Glutamatergic neuron (in vitro differentiated cells): Measurements from ENCODE around the gene CRIM1. TPM values are rescaled to one million over a fixed set of nuclear protein-coding genes. Genes with fewer than 3 reads are reported as not detected.

ENCODE experiments used
- DNase-seq: peaks from one replicate; pipeline ENCODE4 v3.0.0; 2022
- H3K27ac Mint-ChIP-seq: one replicate; pipeline ENCODE4 v1.8.0; 2020; ENCODE audit warnings: mild to moderate bottlenecking, mixed read lengths, inconsistent platforms; ENCODE audit not compliant: unreplicated experiment
- H3K27me3 Mint-ChIP-seq: one replicate; pipeline ENCODE4 v1.8.0; 2020; ENCODE audit warnings: mild to moderate bottlenecking, moderate library complexity, mixed read lengths, inconsistent platforms; ENCODE audit not compliant: unreplicated experiment
- H3K36me3 Mint-ChIP-seq: one replicate; pipeline ENCODE4 v1.8.0; 2020; ENCODE audit warnings: mild to moderate bottlenecking, mixed read lengths, inconsistent platforms; ENCODE audit not compliant: unreplicated experiment
- H3K4me1 Mint-ChIP-seq: one replicate; pipeline ENCODE4 v1.8.0; 2020; ENCODE audit warnings: mild to moderate bottlenecking, low read depth, mixed read lengths, inconsistent platforms; ENCODE audit not compliant: unreplicated experiment
- H3K4me3 Mint-ChIP-seq: one replicate; pipeline ENCODE4 v1.8.0; 2020; ENCODE audit warnings: mild to moderate bottlenecking, mixed read lengths, inconsistent platforms; ENCODE audit not compliant: unreplicated experiment
- H3K9me3 Mint-ChIP-seq: one replicate; pipeline ENCODE4 v1.8.0; 2020; ENCODE audit warnings: mild to moderate bottlenecking, moderate library complexity, mixed read lengths, inconsistent platforms; ENCODE audit not compliant: unreplicated experiment
- CTCF ChIP-seq: fragments of 200-600 bp; sonication (generic); IDR thresholded peaks from one replicate; pipeline ENCODE4 v1.5.0; 2021; ENCODE audit not compliant: partially characterized antibody, unreplicated experiment
- total RNA-seq: library from RNA; stranded (reverse); fragmentation: NEBNext Ultra II Directional; extraction: Animal tissue kit (Norgen Biotek cat#: 25700); gene quantifications from one replicate; pipeline ENCODE4 v1.2.1, GENCODE V29; 2021; ENCODE audit not compliant: unreplicated experiment

CRIM1 gene
- total RNA-seq, 1 donor from 2014 or later, result 35.7 TPM

GRCh38 chr2:36450466-36451196, 95.1 kb downstream of the CRIM1 start:
- DNase-seq, result no peak
- Mint-ChIP-seq H3K9me3 (peaks cover 3% of the 10 kb centered on the region), H3K36me3 (no peaks in the 10 kb centered on the region), H3K4me1 (peaks cover 14% of the 10 kb centered on the region), H3K27me3 (no peaks in the 10 kb centered on the region), H3K27ac (no peak overlapping the region), H3K4me3 (no peak overlapping the region)
- no peak for TF ChIP-seq CTCF

- no peaks in the 10 kb centered on the region for H3K27me3 Mint-ChIP-seq
- no peak for DNase-seq
- no peak overlapping the region for H3K27ac Mint-ChIP-seq
- peaks cover 18% of the 10 kb centered on the region for H3K4me1 Mint-ChIP-seq
- H3K36me3 Mint-ChIP-seq, result no peaks in the 10 kb centered on the region
- H3K9me3 Mint-ChIP-seq, result peaks cover 3% of the 10 kb centered on the region
- no peak overlapping the region for H3K4me3 Mint-ChIP-seq
- no peak for TF ChIP-seq CTCF
These were observed 95.9 kb downstream of the CRIM1 start for GRCh38 chr2:36451512-36451911.

- H3K9me3 Mint-ChIP-seq, result peaks cover 3% of the 10 kb centered on the region
- H3K4me1 Mint-ChIP-seq, result peaks cover 24% of the 10 kb centered on the region
- H3K27me3 Mint-ChIP-seq, result no peaks in the 10 kb centered on the region
- H3K4me3 Mint-ChIP-seq, result no peak overlapping the region
- H3K36me3 Mint-ChIP-seq, result no peaks in the 10 kb centered on the region
- TF ChIP-seq CTCF, result no peak
- DNase-seq, result no peak
- no peak overlapping the region for H3K27ac Mint-ChIP-seq
These were observed 96.7 kb downstream of the CRIM1 start for GRCh38 chr2:36452260-36452659.

GRCh38 chr2:36453652-36454051, 98.1 kb downstream of the CRIM1 start:
- Mint-ChIP-seq H3K36me3 (no peaks in the 10 kb centered on the region), H3K27ac (no peak overlapping the region), H3K4me1 (peaks cover 27% of the 10 kb centered on the region), H3K9me3 (peaks cover 3% of the 10 kb centered on the region), H3K27me3 (no peaks in the 10 kb centered on the region), H3K4me3 (no peak overlapping the region)
- TF ChIP-seq CTCF, result no peak
- no peak for DNase-seq

GRCh38 chr2:36455011-36455410, 99.4 kb downstream of the CRIM1 start:
- Mint-ChIP-seq H3K36me3 (no peaks in the 10 kb centered on the region), H3K27ac (no peak overlapping the region), H3K27me3 (no peaks in the 10 kb centered on the region), H3K4me3 (no peak overlapping the region), H3K9me3 (peaks cover 3% of the 10 kb centered on the region), H3K4me1 (peaks cover 27% of the 10 kb centered on the region)
- DNase-seq, result no peak
- no peak for TF ChIP-seq CTCF
